Tibial nerve (tissue), 4 donors: ENCODE results near the gene MDGA2. TPM values are rescaled to one million over a fixed set of nuclear protein-coding genes. Genes with fewer than 3 reads are reported as not detected.

Source experiments
- DNase-seq, 2 donors: peaks; one replicate each; pipeline ENCODE4 v3.0.0-alpha.2; 2019; ENCODE audit warnings: low spot score in 2 of 2
- H3K27ac ChIP-seq, 4 donors: fragments of 200-600 bp; sonication (generic) in 3 of 4; one replicate each; pipeline ENCODE4 v1.5.1; 2017 to 2019; ENCODE audit warnings: mild to moderate bottlenecking in 1 of 4
- H3K27me3 ChIP-seq, 2 donors: fragments of 200-600 bp; sonication (generic) in 1 of 2; one replicate each; pipeline versions ENCODE4 v1.5.1 to v1.6.0; 2017 to 2019
- H3K36me3 ChIP-seq, 3 donors: fragments of 200-600 bp; sonication (generic); one replicate each; pipeline ENCODE4 v1.5.1; 2018 to 2019
- H3K4me1 ChIP-seq, 4 donors: fragments of 200-600 bp; sonication (generic) in 3 of 4; one replicate each; pipeline ENCODE4 v1.5.1; 2017 to 2019
- H3K4me3 ChIP-seq, 4 donors: fragments of 200-600 bp; sonication (generic) in 3 of 4; one replicate each; pipeline ENCODE4 v1.5.1; 2017 to 2019; ENCODE audit warnings: mild to moderate bottlenecking in 1 of 4, moderate library complexity in 1 of 4
- H3K9me3 ChIP-seq, 4 donors: fragments of 200-600 bp; sonication (generic) in 3 of 4; one replicate each; pipeline ENCODE4 v1.5.1; 2017 to 2019
- EP300 ChIP-seq, 2 donors: sonication (generic); formaldehyde crosslinking; IDR thresholded peaks; one replicate each; pipeline ENCODE4 v1.6.1; 2017; ENCODE audit warnings: antibody characterized with exemption in 2 of 2, mild to moderate bottlenecking in 1 of 2
- POLR2A ChIP-seq, 2 donors: fragments of 450-650 bp; IDR thresholded peaks; one replicate each; pipeline ENCODE4 v1.6.1; 2017; ENCODE audit warnings: antibody characterized with exemption in 2 of 2, mild to moderate bottlenecking in 2 of 2, moderate library complexity in 2 of 2
- WGBS, 2 donors: methylation state at CpG; one replicate each; pipeline ENCODE4 v1.1.5; 2018; 5-methylcytosine and 5-hydroxymethylcytosine counted together
- total RNA-seq, 4 donors: library from RNA; depleted of rRNA; stranded (reverse); fragments of >200 nt; gene quantifications; one replicate each; pipeline ENCODE4 v1.1.0, GENCODE V29; 2016
- TF ChIP-seq, protein P1 (sequence below), 5 experiments: fragments of 200-600 bp in 3 of 5; fragments of 450-650 bp in 2 of 5; sonication (generic) in 3 of 5; IDR thresholded peaks; one replicate each; pipeline ENCODE4 v1.5.1; 2016 to 2019; ENCODE audit warnings: antibody characterized with exemption in 5 of 5, mild to moderate bottlenecking in 3 of 5, moderate library complexity in 2 of 5

Gene MDGA2
- total RNA-seq, 4 donors from 2014 or later = under 0.01 TPM; not detected in 3

DNA sequence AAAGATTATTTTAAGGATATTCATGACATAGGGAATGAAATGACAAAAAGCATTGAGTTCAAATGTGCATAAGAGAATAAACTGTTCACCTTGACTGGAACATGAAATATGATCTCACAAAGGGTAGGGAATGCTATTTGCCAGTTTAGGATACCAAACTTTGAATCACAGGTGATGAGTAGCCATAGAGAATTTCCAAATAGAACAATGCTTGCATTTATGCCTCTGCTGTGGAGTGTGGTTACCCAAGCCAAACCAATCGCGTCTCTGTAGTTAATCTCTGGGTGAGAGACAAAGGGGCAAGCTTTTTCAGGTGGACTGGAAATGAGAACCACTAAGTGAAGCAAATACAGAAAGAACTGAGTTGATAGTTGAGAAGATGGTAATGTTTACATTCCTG, 652.7 kb downstream of the MDGA2 start:
- Histone ChIP-seq H3K27ac (no peak overlapping the region), H3K27me3 (no peaks in the 10 kb centered on the region), H3K9me3 (no peaks in the 10 kb centered on the region), H3K4me1 (no peaks in the 10 kb centered on the region), H3K4me3 (no peak overlapping the region), H3K36me3 (no peaks in the 10 kb centered on the region)
- 62 to 64% methylated on average over 2 of the region's 2 CpGs for WGBS, 2 donors
- no peak for DNase-seq
- TF ChIP-seq, protein P1, sequence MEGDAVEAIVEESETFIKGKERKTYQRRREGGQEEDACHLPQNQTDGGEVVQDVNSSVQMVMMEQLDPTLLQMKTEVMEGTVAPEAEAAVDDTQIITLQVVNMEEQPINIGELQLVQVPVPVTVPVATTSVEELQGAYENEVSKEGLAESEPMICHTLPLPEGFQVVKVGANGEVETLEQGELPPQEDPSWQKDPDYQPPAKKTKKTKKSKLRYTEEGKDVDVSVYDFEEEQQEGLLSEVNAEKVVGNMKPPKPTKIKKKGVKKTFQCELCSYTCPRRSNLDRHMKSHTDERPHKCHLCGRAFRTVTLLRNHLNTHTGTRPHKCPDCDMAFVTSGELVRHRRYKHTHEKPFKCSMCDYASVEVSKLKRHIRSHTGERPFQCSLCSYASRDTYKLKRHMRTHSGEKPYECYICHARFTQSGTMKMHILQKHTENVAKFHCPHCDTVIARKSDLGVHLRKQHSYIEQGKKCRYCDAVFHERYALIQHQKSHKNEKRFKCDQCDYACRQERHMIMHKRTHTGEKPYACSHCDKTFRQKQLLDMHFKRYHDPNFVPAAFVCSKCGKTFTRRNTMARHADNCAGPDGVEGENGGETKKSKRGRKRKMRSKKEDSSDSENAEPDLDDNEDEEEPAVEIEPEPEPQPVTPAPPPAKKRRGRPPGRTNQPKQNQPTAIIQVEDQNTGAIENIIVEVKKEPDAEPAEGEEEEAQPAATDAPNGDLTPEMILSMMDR (IDR thresholded peaks at IDR 0.05) = no peak
- no peak for TF ChIP-seq EP300 (IDR thresholded peaks at IDR 0.05)
- no peak for TF ChIP-seq POLR2A (IDR thresholded peaks at IDR 0.05)

DNA sequence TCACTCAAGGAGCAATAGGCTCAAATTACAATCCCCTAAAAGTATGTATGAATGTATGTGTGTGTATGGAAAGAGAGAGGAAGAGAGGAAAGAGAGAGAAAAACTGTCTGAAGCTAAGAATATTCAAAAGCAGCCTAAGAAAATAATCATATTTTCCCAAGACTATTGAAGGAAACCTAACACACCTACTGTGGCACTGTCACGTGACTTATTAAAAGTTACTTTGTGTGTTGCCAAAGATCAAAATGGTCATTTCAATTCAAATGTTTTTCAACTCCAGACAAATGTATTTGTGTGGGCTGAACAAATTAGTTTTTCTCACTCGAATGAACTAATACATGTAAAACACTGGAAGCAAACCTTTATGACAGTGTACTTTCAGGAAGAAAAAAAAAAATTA, 654.9 kb downstream of the MDGA2 start:
- 62 to 67% methylated on average over 2 of the region's 2 CpGs for WGBS, 2 donors
- Histone ChIP-seq H3K4me3 (no peak overlapping the region), H3K4me1 (no peaks in the 10 kb centered on the region), H3K36me3 (no peaks in the 10 kb centered on the region), H3K9me3 (no peaks in the 10 kb centered on the region), H3K27me3 (no peaks in the 10 kb centered on the region), H3K27ac (no peak overlapping the region)
- no peak for TF ChIP-seq POLR2A (IDR thresholded peaks at IDR 0.05)
- TF ChIP-seq EP300 (IDR thresholded peaks at IDR 0.05) = no peak
- TF ChIP-seq, protein P1 (IDR thresholded peaks at IDR 0.05) = no peak
- no peak for DNase-seq

DNA sequence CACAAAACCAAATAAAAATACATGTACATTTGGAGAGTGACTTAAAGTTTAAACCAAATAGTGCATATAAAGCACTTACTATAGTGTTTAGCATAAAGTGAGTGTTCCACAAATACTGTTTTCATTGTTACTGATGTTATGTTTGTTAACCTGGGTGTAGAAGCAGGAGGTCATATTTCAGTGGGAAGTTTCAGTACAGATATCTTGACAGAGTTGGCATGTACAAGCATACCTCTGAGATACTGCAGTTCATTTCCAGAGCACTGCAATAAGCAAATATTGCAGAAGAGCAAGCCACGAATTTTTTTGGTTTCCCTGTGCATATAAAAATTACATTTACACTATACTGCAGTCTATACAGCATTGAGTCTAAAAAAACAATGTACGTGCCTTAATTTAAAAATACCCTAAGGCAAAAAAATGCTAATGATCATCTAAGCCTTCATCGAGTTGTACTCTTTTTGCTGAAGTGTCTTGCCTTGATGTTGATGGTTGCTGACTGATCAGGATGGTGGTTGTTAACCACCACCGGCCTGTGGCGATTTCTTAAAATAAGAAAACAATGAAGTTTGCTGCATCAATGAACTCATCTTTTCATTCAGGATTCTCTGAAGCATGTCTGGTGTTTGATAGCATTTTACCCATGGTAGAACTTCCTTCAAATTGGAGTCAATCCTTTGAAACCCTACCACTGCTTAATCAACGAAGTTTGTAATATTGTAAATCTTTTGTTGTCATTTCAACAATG, 662.7 kb downstream of the MDGA2 start:
- no peak for DNase-seq
- H3K4me1 ChIP-seq = no peaks in the 10 kb centered on the region
- no peaks in the 10 kb centered on the region for H3K9me3 ChIP-seq
- TF ChIP-seq, protein P1 (IDR thresholded peaks at IDR 0.05) = no peak
- TF ChIP-seq POLR2A (IDR thresholded peaks at IDR 0.05) (no peak), EP300 (IDR thresholded peaks at IDR 0.05) (no peak)
- no peak overlapping the region for H3K27ac ChIP-seq
- 83% methylated on average over 6 of the region's 6 CpGs for WGBS, 2 donors
- no peak overlapping the region for H3K4me3 ChIP-seq
- no peaks in the 10 kb centered on the region for H3K27me3 ChIP-seq
- H3K36me3 ChIP-seq = no peaks in the 10 kb centered on the region

DNA sequence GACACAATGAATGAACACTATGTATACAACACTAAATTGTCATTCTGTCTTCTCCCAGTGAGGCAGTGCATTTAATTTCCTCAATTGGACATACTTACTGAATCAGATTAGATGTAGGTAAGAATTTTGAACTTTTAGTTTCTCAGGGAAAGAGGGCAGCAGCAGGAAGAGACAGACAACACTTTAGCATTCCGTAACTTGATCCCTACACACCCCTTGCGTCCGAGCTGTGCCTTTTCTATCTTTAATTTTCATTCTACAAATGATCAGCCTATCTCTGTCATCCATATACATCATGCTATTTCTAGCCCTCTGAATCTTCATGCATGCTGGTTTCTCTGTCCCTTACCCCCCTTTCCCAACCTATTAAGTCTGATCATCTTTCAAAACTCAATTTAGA, 665.8 kb downstream of the MDGA2 start:
- WGBS, 2 donors = 57 to 69% methylated on average over 3 of the region's 3 CpGs
- DNase-seq = no peak
- no peak overlapping the region for H3K4me3 ChIP-seq
- H3K27ac ChIP-seq = no peak overlapping the region
- H3K36me3 ChIP-seq = no peaks in the 10 kb centered on the region
- TF ChIP-seq, protein P1 (IDR thresholded peaks at IDR 0.05) = no peak
- TF ChIP-seq POLR2A (IDR thresholded peaks at IDR 0.05) (no peak), EP300 (IDR thresholded peaks at IDR 0.05) (no peak)
- H3K9me3 ChIP-seq = no peaks in the 10 kb centered on the region
- H3K27me3 ChIP-seq = no peaks in the 10 kb centered on the region
- H3K4me1 ChIP-seq = no peaks in the 10 kb centered on the region

DNA sequence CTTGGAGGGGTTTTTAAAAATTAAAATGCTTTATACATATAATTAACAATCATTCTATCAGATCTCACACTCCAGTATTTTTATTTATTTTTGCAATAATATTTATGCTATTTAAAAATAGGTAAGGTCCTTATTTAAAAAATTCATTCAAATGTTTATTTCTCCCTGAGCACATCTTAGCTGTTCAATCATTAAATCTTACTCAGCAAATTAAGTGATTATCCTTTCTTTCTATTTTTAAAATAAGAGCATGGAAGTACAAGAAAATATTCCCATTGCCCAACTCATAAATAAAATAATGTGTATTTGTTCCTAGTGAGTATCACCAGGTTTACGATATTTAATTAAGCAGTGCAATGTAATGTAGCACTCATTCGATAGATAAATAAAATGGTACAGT, 666.7 kb downstream of the MDGA2 start:
- H3K9me3 ChIP-seq = no peaks in the 10 kb centered on the region
- H3K27ac ChIP-seq = no peak overlapping the region
- no peaks in the 10 kb centered on the region for H3K27me3 ChIP-seq
- no peak for DNase-seq
- H3K36me3 ChIP-seq = no peaks in the 10 kb centered on the region
- H3K4me1 ChIP-seq = no peaks in the 10 kb centered on the region
- no peak overlapping the region for H3K4me3 ChIP-seq
- TF ChIP-seq, protein P1 (IDR thresholded peaks at IDR 0.05) = no peak
- TF ChIP-seq POLR2A (IDR thresholded peaks at IDR 0.05) (no peak), EP300 (IDR thresholded peaks at IDR 0.05) (no peak)
- WGBS, 2 donors = 91 to 96% methylated on average over 2 of the region's 2 CpGs
